Neutrophil (primary cell): ENCODE results near the gene SRSF4.
"Not testable (repeated sequence)": the region's sequence is repeated elsewhere in the genome, so short reads cannot be mapped to it uniquely, and the experiment has no call there.

Source experiments
- H3K27ac ChIP-seq: fragments of 200-600 bp; sonication (generic); 2 replicates; pipeline ENCODE4 v1.5.1; 2016; ENCODE audit warnings: mild to moderate bottlenecking, moderate library complexity
- H3K27me3 ChIP-seq: fragments of 200-600 bp; sonication (generic); 2 replicates; pipeline ENCODE4 v1.6.0; 2016; ENCODE audit warnings: mild to moderate bottlenecking
- H3K36me3 ChIP-seq: fragments of 200-600 bp; sonication (generic); 2 replicates; pipeline ENCODE4 v1.5.1; 2017
- H3K4me1 ChIP-seq, 2 experiments: fragments of 200-600 bp in 1 of 2; sonication (generic) in 1 of 2; 1 replicate in 1 of 2; 2 replicates in 1 of 2; pipeline versions ENCODE4 v1.5.1 to v1.6.1; 2013 to 2016; ENCODE audit warnings: low read depth in 1 of 2, low read length in 1 of 2, mild to moderate bottlenecking in 1 of 2, moderate library complexity in 1 of 2; ENCODE audit not compliant: control insufficient read depth in 1 of 2, insufficient read depth in 1 of 2
- H3K4me3 ChIP-seq, 2 experiments: fragments of 200-600 bp in 1 of 2; sonication (generic) in 1 of 2; 1 replicate in 1 of 2; 2 replicates in 1 of 2; pipeline ENCODE4 v1.5.1; 2013 to 2016; ENCODE audit warnings: low read depth in 1 of 2, low read length in 1 of 2, mild to moderate bottlenecking in 1 of 2, moderate library complexity in 1 of 2
- H3K9me3 ChIP-seq: fragments of 200-600 bp; sonication (generic); 2 replicates; pipeline ENCODE4 v1.5.1; 2016
- TF ChIP-seq, protein P1 (sequence below): fragments of 200-600 bp; sonication (generic); IDR thresholded peaks from 2 replicates; pipeline ENCODE4 v1.5.1; 2016; ENCODE audit warnings: antibody characterized with exemption

Gene SRSF4

DNA sequence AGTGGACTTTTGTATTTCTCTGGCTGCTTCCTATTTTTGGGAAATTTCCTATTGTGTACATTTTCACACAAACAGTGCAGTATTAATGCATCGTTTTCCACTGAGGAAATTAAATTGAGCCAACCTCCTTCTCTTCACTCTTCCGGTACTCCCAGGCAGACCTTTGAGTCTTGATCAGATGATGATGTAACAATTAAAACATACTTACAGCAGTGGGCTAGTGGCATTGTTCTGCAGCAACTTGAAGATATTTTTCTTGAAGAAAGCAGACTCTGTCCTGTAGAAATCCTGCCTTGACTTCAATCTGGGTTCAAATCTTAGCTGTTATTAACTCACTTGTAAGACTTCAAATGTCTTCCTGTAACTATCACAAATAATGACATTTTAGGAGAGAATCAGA is 39.0 kb downstream of the SRSF4 start:
- TF ChIP-seq, protein P1, sequence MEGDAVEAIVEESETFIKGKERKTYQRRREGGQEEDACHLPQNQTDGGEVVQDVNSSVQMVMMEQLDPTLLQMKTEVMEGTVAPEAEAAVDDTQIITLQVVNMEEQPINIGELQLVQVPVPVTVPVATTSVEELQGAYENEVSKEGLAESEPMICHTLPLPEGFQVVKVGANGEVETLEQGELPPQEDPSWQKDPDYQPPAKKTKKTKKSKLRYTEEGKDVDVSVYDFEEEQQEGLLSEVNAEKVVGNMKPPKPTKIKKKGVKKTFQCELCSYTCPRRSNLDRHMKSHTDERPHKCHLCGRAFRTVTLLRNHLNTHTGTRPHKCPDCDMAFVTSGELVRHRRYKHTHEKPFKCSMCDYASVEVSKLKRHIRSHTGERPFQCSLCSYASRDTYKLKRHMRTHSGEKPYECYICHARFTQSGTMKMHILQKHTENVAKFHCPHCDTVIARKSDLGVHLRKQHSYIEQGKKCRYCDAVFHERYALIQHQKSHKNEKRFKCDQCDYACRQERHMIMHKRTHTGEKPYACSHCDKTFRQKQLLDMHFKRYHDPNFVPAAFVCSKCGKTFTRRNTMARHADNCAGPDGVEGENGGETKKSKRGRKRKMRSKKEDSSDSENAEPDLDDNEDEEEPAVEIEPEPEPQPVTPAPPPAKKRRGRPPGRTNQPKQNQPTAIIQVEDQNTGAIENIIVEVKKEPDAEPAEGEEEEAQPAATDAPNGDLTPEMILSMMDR = no peak
- Histone ChIP-seq H3K27ac (no peak overlapping the region), H3K9me3 (no peaks in the 10 kb centered on the region), H3K4me3 (no peak overlapping the region), H3K4me1 (no peaks in the 10 kb centered on the region), H3K36me3 (peaks cover 38% of the 10 kb centered on the region), H3K27me3 (no peaks in the 10 kb centered on the region)

DNA sequence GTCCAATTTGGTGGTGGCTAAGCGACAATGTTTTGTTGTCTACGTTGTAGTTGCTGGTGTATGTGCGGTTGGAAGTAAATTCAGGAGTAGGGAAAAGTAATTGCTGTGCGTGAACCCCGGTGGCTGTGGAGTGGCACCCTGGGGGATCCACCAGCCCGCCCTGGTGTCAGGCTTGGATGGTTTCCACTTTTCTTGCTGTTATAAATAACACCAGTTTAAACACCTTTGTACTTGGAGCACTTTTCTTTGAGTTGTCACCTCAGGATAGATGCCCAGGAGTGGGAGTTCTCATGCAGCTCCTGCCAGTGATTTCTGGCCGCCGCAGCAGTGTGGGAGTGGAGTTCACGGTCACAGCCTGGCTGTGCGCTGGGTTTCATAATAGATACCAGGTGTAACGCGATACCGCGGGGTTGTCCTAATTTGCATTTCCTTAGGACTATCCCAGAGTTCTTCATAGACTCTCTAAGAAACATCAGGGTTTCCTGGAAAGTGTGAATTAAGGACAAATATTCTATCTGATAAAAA is 45.2 kb downstream of the SRSF4 start:
- H3K4me3 ChIP-seq = no peak overlapping the region
- TF ChIP-seq, protein P1 = no peak
- H3K9me3 ChIP-seq = no peaks in the 10 kb centered on the region
- H3K36me3 ChIP-seq = no peaks in the 10 kb centered on the region
- no peak overlapping the region for H3K27ac ChIP-seq
- H3K4me1 ChIP-seq = no peaks in the 10 kb centered on the region
- peaks cover 44% of the 10 kb centered on the region for H3K27me3 ChIP-seq

DNA sequence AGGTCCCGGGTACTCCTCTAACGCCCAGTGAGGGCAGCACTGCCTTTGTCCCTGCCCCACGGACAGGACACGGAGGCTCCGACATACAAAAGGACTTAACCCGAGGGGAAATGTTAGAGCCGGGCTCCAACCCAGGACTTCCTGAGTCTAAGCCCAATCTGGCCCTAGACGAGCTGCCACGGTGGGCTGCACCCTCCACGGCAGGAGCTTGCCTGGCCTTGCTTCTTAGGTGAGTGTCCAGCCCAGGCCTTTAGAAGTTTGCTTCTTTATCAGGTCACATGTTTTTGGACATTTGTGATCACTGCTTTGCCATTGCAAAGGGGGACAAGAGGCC is 47.0 kb downstream of the SRSF4 start:
- H3K4me3 ChIP-seq = no peak overlapping the region
- H3K27ac ChIP-seq = no peak overlapping the region
- no peaks in the 10 kb centered on the region for H3K36me3 ChIP-seq
- H3K9me3 ChIP-seq = no peaks in the 10 kb centered on the region
- H3K4me1 ChIP-seq = no peaks in the 10 kb centered on the region
- TF ChIP-seq, protein P1 = no peak
- H3K27me3 ChIP-seq = peaks cover 55% of the 10 kb centered on the region

DNA sequence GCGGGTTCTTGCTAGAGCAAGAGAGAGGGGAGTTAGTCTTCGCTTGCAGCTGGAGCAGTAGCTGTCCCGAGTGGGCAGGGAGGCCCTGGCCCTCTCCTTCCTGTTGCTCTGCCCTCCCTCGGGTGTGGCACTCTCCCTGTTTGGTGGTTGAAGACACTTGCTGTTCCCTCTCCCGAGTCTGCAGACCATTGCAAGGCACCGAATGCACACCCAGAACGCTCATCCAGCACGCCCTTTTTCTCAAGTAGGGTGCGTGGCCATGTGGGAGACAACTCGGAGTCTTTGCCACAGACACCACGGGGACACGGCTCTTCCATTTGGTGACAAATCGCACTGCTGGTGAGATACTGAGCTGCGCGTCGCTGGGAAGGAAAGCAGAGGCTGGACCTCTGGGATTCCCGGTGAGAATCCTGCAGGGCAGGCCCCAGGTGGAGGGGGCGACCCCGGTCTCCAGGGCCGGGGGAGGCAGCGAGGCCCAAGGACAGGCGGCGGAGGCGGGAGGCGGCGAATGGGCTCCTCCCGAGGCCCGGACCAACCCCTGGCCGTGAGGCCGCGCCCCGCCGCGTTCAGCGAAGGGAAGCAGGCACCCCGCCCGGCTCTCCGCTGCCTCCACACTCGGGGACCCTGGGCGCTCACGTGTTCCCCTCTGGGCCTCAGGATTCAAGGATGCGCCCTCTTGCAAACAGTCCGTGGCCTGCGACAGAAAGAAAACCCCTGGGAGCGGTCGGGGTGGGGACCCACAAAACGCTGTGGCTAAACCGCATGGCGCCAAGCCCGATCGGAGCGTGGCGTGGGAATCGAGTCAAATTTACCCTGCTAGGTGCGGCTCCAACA is 47.6 kb downstream of the SRSF4 start:
- no peak overlapping the region for H3K27ac ChIP-seq
- H3K4me3 ChIP-seq = no peak overlapping the region
- no peaks in the 10 kb centered on the region for H3K4me1 ChIP-seq
- no peaks in the 10 kb centered on the region for H3K36me3 ChIP-seq
- peaks cover 60% of the 10 kb centered on the region for H3K27me3 ChIP-seq
- no peaks in the 10 kb centered on the region for H3K9me3 ChIP-seq
- TF ChIP-seq, protein P1 = no peak

DNA sequence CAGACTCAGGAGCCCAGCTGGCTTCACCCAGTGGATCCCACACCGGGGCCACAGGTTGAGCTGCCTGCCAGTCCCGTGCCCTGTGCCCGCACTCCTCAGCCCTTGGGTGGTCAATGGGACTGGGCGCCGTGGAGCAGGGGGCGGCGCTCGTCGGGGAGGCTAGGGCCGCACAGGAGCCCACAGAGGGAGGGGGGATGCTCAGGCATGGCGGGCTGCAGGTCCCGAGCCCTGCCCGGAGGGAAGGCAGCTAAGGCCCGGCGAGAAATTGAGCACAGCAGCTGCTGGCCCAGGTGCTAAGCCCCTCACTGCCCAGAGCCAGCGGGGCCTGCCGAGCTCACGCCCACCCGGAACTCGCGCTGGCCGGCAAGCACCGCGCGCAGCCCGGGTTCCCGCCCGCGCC is 50.6 kb downstream of the SRSF4 start:
- H3K27ac ChIP-seq, H3K4me3 ChIP-seq, H3K9me3 ChIP-seq, H3K4me1 ChIP-seq, H3K36me3 ChIP-seq: not testable (repeated sequence)
- peaks cover 84% of the 10 kb centered on the region for H3K27me3 ChIP-seq

DNA sequence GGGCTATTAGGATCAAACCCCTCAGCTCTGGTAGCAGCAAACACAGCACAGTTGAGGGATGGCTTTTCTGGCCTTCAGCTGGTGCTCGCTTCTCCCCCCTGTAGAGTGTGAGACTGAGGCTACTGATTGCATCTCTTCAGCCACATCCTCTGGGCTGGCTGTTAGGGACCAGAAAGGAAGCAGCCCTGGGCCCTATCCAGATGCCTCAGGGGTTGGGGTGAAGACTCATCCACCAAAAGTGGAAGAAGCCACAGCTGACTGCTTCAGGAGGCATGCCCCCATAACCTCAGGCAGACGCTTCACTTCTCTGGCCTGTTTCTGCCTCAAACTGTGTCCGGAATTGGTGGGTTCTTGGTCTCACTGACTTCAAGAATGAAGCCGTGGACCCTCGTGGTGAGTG is 51.8 kb downstream of the SRSF4 start:
- no peak overlapping the region for H3K27ac ChIP-seq
- H3K9me3 ChIP-seq = no peaks in the 10 kb centered on the region
- H3K4me3 ChIP-seq = no peak overlapping the region
- H3K27me3 ChIP-seq = peaks cover 84% of the 10 kb centered on the region
- no peaks in the 10 kb centered on the region for H3K4me1 ChIP-seq
- no peaks in the 10 kb centered on the region for H3K36me3 ChIP-seq
- TF ChIP-seq, protein P1 = no peak
